H1 (cell line): ENCODE measurements around the gene ZNF581. TPM values are rescaled to one million over a fixed set of nuclear protein-coding genes. Genes with fewer than 3 reads are reported as not detected.

Experiments used
- CTCF ChIA-PET: fragments of 300-600 bp; sonication (Branson Sonifier 250); formaldehyde crosslinking; loops from one replicate; lab custom pipeline; 2021; ENCODE audit not compliant: partially characterized antibody; lab: Charles Lee
- POLR2A ChIA-PET: fragments of 300-600 bp; sonication (Branson Sonifier 250); formaldehyde crosslinking; loops from one replicate; lab custom pipeline; 2021; ENCODE audit warnings: inconsistent platforms; ENCODE audit not compliant: partially characterized antibody; lab: Charles Lee
- DNase-seq, 2 experiments: peaks; one replicate each; pipeline versions ENCODE4 v3.0.0 to v3.0.0-alpha.2; 2010 to 2022; ENCODE audit warnings: low spot score in 2 of 2, low read depth in 1 of 2, mixed read lengths in 1 of 2
- FAIRE-seq: peaks from 2 replicates; lab custom pipeline; 2011; peaks lifted over from hg19 to GRCh38; lab: Jason Lieb, UNC
- H2AFZ ChIP-seq: 2 replicates; pipeline ENCODE4 v1.8.1; 2012; ENCODE audit warnings: low read length, inconsistent platforms
- H2AK5ac ChIP-seq: 2 replicates; pipeline ENCODE4 v1.6.1; 2013; ENCODE audit warnings: low read depth, low read length
- H2BK120ac ChIP-seq: replicated peaks from 2 replicates; pipeline ENCODE3; 2013; ENCODE audit warnings: low read depth, low read length, inconsistent platforms
- H2BK12ac ChIP-seq: 2 replicates; pipeline ENCODE4 v1.6.1; 2013; ENCODE audit warnings: low read depth, low read length
- H2BK15ac ChIP-seq: 2 replicates; pipeline ENCODE4 v1.6.1; 2013; ENCODE audit warnings: low read length
- H2BK20ac ChIP-seq: 2 replicates; pipeline ENCODE4 v1.6.1; 2013; ENCODE audit warnings: low read length
- H2BK5ac ChIP-seq: 2 replicates; pipeline ENCODE4 v1.6.1; 2013; ENCODE audit warnings: low read depth, low read length
- H3K14ac ChIP-seq: 2 replicates; pipeline ENCODE4 v1.6.1; 2013; ENCODE audit warnings: inconsistent platforms; ENCODE audit not compliant: insufficient read length
- H3K18ac ChIP-seq: 2 replicates; pipeline ENCODE4 v1.6.1; 2013; ENCODE audit warnings: low read length; ENCODE audit errors: extremely low read depth
- H3K23ac ChIP-seq: 2 replicates; pipeline ENCODE4 v1.6.1; 2013; ENCODE audit warnings: inconsistent platforms; ENCODE audit not compliant: insufficient read length
- H3K23me2 ChIP-seq: 2 replicates; pipeline ENCODE4 v1.6.1; 2013; ENCODE audit warnings: low read depth, low read length
- H3K27ac ChIP-seq: 2 replicates; pipeline ENCODE4 v1.6.1; 2011; ENCODE audit warnings: low read depth, low read length, inconsistent platforms
- H3K27me3 ChIP-seq, 4 experiments: replicated peaks in 1 of 4; 1 replicate in 1 of 4; 2 replicates in 3 of 4; pipeline versions ENCODE4 v1.6.1 to v1.8.1; 2011 to 2013; ENCODE audit warnings: low read length in 3 of 4, mild to moderate bottlenecking in 3 of 4, inconsistent platforms in 2 of 4, mixed read lengths in 2 of 4, moderate library complexity in 1 of 4; ENCODE audit not compliant: control insufficient read depth in 3 of 4, insufficient read depth in 3 of 4; ENCODE audit errors: extremely low read depth in 1 of 4
- H3K36me3 ChIP-seq, 4 experiments: 2 replicates each; pipeline versions ENCODE4 v1.6.1 to v1.8.1; 2011 to 2013; ENCODE audit warnings: mild to moderate bottlenecking in 4 of 4, low read length in 3 of 4, moderate library complexity in 2 of 4, control low read depth in 1 of 4, inconsistent platforms in 1 of 4; ENCODE audit not compliant: insufficient read depth in 4 of 4, control insufficient read depth in 2 of 4
- H3K4ac ChIP-seq: replicated peaks from 2 replicates; pipeline ENCODE3; 2013; ENCODE audit warnings: low read length, low read depth, mixed read lengths, inconsistent platforms; ENCODE audit not compliant: insufficient read length
- H3K4me1 ChIP-seq, 4 experiments: replicated peaks in 1 of 4; 1 replicate in 1 of 4; 2 replicates in 3 of 4; pipeline versions ENCODE4 v1.6.1 to v1.8.1; 2011 to 2013; ENCODE audit warnings: low read length in 3 of 4, inconsistent platforms in 2 of 4, mixed read lengths in 1 of 4; ENCODE audit not compliant: insufficient read depth in 4 of 4, control insufficient read depth in 3 of 4
- H3K4me2 ChIP-seq, 2 experiments: 2 replicates each; pipeline versions ENCODE4 v1.6.1 to v1.8.1; 2011 to 2013; ENCODE audit warnings: low read depth in 2 of 2, low read length in 2 of 2, control low read depth in 1 of 2, inconsistent platforms in 1 of 2, mild to moderate bottlenecking in 1 of 2; ENCODE audit not compliant: insufficient read depth in 1 of 2
- H3K4me3 ChIP-seq, 4 experiments: fragments of 200-600, 300-600 bp in 1 of 4; sonication (generic), shearing (Covaris generic), sonication (Bioruptor Twin) in 1 of 4; 2 replicates each; pipeline versions ENCODE4 v1.5.1 to v1.8.1; 2011 to 2016; ENCODE audit warnings: low read length in 4 of 4, low read depth in 3 of 4, control low read depth in 2 of 4, inconsistent platforms in 2 of 4, mild to moderate bottlenecking in 2 of 4, mixed read lengths in 1 of 4, moderate library complexity in 1 of 4; ENCODE audit not compliant: insufficient read depth in 2 of 4; ENCODE audit errors: extremely low read depth in 1 of 4
- H3K56ac ChIP-seq: replicated peaks from 2 replicates; pipeline ENCODE3; 2013; ENCODE audit warnings: low read depth, mild to moderate bottlenecking, mixed read lengths, low read length, inconsistent platforms; ENCODE audit not compliant: insufficient read length
- H3K79me1 ChIP-seq: 2 replicates; pipeline ENCODE4 v1.6.1; 2013; ENCODE audit warnings: low read depth, low read length, control low read depth
- H3K79me2 ChIP-seq, 2 experiments: 2 replicates each; pipeline versions ENCODE4 v1.6.1 to v1.8.1; 2012 to 2013; ENCODE audit warnings: low read length in 2 of 2, mild to moderate bottlenecking in 2 of 2, inconsistent platforms in 1 of 2; ENCODE audit not compliant: insufficient read depth in 2 of 2, control insufficient read depth in 1 of 2
- H3K9ac ChIP-seq, 4 experiments: replicated peaks in 1 of 4; 1 replicate in 1 of 4; 2 replicates in 3 of 4; pipeline versions ENCODE4 v1.6.1 to v1.8.1; 2011 to 2013; ENCODE audit warnings: low read depth in 3 of 4, low read length in 3 of 4, control low read depth in 2 of 4, mild to moderate bottlenecking in 2 of 4, moderate library complexity in 2 of 4, inconsistent platforms in 1 of 4; ENCODE audit errors: extremely low read depth in 1 of 4
- H3K9me3 ChIP-seq, 2 experiments: 2 replicates each; pipeline versions ENCODE4 v1.6.1 to v1.8.1; 2012 to 2013; ENCODE audit warnings: mild to moderate bottlenecking in 2 of 2, moderate library complexity in 2 of 2, control low read depth in 1 of 2, inconsistent platforms in 1 of 2, low read depth in 1 of 2, low read length in 1 of 2, mixed read lengths in 1 of 2; ENCODE audit not compliant: insufficient read depth in 2 of 2
- H4K20me1 ChIP-seq, 2 experiments: replicated peaks in 1 of 2; 2 replicates each; pipeline versions ENCODE3 to v1.8.1; 2011 to 2013; ENCODE audit warnings: inconsistent platforms in 2 of 2, low read length in 2 of 2, mild to moderate bottlenecking in 1 of 2; ENCODE audit not compliant: insufficient read depth in 2 of 2, control insufficient read depth in 1 of 2
- H4K5ac ChIP-seq: 2 replicates; pipeline ENCODE4 v1.6.1; 2013; ENCODE audit warnings: low read length, low read depth, mixed read lengths, inconsistent platforms; ENCODE audit not compliant: insufficient read length
- H4K8ac ChIP-seq: 2 replicates; pipeline ENCODE4 v1.8.0; 2013; ENCODE audit warnings: mild to moderate bottlenecking, moderate library complexity, low read length, inconsistent platforms; ENCODE audit not compliant: insufficient read depth; ENCODE audit errors: extremely low read depth
- H4K91ac ChIP-seq: replicated peaks from 2 replicates; pipeline ENCODE3; 2013; ENCODE audit warnings: low read length, mixed read lengths, inconsistent platforms; ENCODE audit not compliant: insufficient read length
- ASH2L ChIP-seq: fragments of 200-600, 300-600 bp; sonication (generic); IDR thresholded peaks from one replicate; pipeline ENCODE4 v1.7.1; 2017; ENCODE audit warnings: low read length
- GTF2F1 ChIP-seq: IDR thresholded peaks from 2 replicates; pipeline ENCODE4 v1.6.1; 2012; ENCODE audit warnings: low read depth, low read length, improper control_type of control experiment, borderline replicate concordance
- SIX5 ChIP-seq: IDR thresholded peaks from 2 replicates; pipeline ENCODE4 v1.6.1; 2011; ENCODE audit warnings: mild to moderate bottlenecking, low read depth, low read length
- TAF1 ChIP-seq: IDR thresholded peaks from 2 replicates; pipeline ENCODE4 v1.6.1; 2011; ENCODE audit warnings: mild to moderate bottlenecking, low read depth, low read length
- YY1 ChIP-seq: IDR thresholded peaks from 2 replicates; pipeline ENCODE4 v1.6.1; 2011; ENCODE audit warnings: low read depth, mild to moderate bottlenecking, low read length
- whole genome bisulfite sequencing, 2 experiments: shearing (Covaris generic) in 1 of 2; methylation state at CpG; one replicate each; pipeline versions ENCODE4 v1.1.6 to v1.1.7; 2013 to 2015; ENCODE audit warnings: low lambda C conversion rate in 2 of 2, mixed read lengths in 2 of 2, inconsistent platforms in 1 of 2, low coverage in 1 of 2, missing lambda C conversion rate in 1 of 2; ENCODE audit not compliant: insufficient replicate concordance in 2 of 2, insufficient coverage in 1 of 2, insufficient read length in 1 of 2; ENCODE audit errors: extremely low coverage in 1 of 2, missing lambda C conversion rate in 1 of 2; 5-methylcytosine and 5-hydroxymethylcytosine counted together
- polyA plus RNA-seq, 7 experiments: library from polyadenylated mRNA; depleted of rRNA in 3 of 7; stranded (reverse) in 5 of 7; unstranded in 2 of 7; fragments of >200 nt in 5 of 7; fragments of 200-250 nt in 2 of 7; gene quantifications; 1 replicate in 5 of 7; 2 replicates in 1 of 7; 4 replicates in 1 of 7; pipeline versions ENCODE4 v1.2.1 to v1.2.3, GENCODE V29; 2011 to 2013; ENCODE audit warnings: missing spikeins in 2 of 7, mixed read lengths in 2 of 7
- total RNA-seq: library from RNA; stranded (reverse); fragmentation: NEBNext Ultra II Directional; extraction: Animal tissue kit (Norgen Biotek cat#: 25700); gene quantifications from 2 replicates; pipeline ENCODE4 v1.2.1, GENCODE V29; 2021
- TF ChIP-seq, protein P1 (sequence below): IDR thresholded peaks from 2 replicates; pipeline ENCODE4 v1.6.1; 2012; ENCODE audit warnings: inconsistent platforms

Gene ZNF581
- total and polyA plus RNA-seq, 2 of the 8 experiments (the other 6 are each of a cell fraction or from before 2014, with no cell fraction given): 73.0 to 76.1 TPM

- no peaks in the 10 kb centered on the region for H3K27me3 ChIP-seq
- no peak overlapping the region for H2BK120ac ChIP-seq
- peaks cover 19% of the 10 kb centered on the region for H3K79me1 ChIP-seq
- no peak overlapping the region for H2BK15ac ChIP-seq
- H3K4me2 ChIP-seq: no peak overlapping the region
- no peak overlapping the region; the same call in 1 of the 2 replicates for H2BK5ac ChIP-seq
- H3K4me1 ChIP-seq: peaks cover 0 to 11% (median 6%) of the 10 kb centered on the region in 4 experiments; a peak in 5 of 7 replicates
- H3K27ac ChIP-seq: no peak overlapping the region
- peaks cover 10 to 64% of the 10 kb centered on the region in 2 experiments for H3K79me2 ChIP-seq
- H3K36me3 ChIP-seq: peaks cover 31 to 39% (median 35%) of the 10 kb centered on the region in 4 experiments
- H2AFZ ChIP-seq: no peak overlapping the region
- peaks cover 5% of the 10 kb centered on the region; the same call in 1 of the 2 replicates for H3K23me2 ChIP-seq
- TF ChIP-seq YY1 (no peak), GTF2F1 (no peak), TAF1 (no peak), SIX5 (no peak), ASH2L (no peak)
- TF ChIP-seq, protein P1, sequence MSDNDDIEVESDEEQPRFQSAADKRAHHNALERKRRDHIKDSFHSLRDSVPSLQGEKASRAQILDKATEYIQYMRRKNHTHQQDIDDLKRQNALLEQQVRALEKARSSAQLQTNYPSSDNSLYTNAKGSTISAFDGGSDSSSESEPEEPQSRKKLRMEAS: no peak
- TF ChIP-seq, all 59 proteins: peak for 0
- ChIA-PET POLR2A (interaction anchor here (0.6 to 7.1 kb wide), 15 partner anchors 8 to 1222 kb away, joined by 3 to 75 read pairs (median 3); partner anchors contain the start of genes FIZ1, LENG8 and U2AF2), CTCF (interaction anchor here (0.6 to 2.0 kb wide), 10 partner anchors 8 to 1246 kb away, joined by 3 to 19 read pairs (median 5); no protein-coding TSS in a partner anchor)
- H3K4me3 ChIP-seq: no peak overlapping the region
- H2BK20ac ChIP-seq: no peak overlapping the region
- no peak overlapping the region for H4K5ac ChIP-seq
- no peaks in the 10 kb centered on the region for H3K9me3 ChIP-seq
- DNase-seq (no peak), FAIRE-seq (no peak)
- H3K4ac ChIP-seq: no peak overlapping the region
- H3K56ac ChIP-seq: no peak overlapping the region
- H3K18ac ChIP-seq: no peak overlapping the region
- H4K8ac ChIP-seq: no peak overlapping the region
- no peak overlapping the region for H2BK12ac ChIP-seq
- no peak overlapping the region for H3K23ac ChIP-seq
- peaks cover 31 to 47% of the 10 kb centered on the region in 2 experiments for H4K20me1 ChIP-seq
- 94% methylated on average over 2 of the region's 2 CpGs; no CpG with 5 or more reads in 1 of the 2 experiments for WGBS, 2 experiments
- H4K91ac ChIP-seq: no peak overlapping the region
- H3K14ac ChIP-seq: no peak overlapping the region
- no peak overlapping the region for H3K9ac ChIP-seq
- H2AK5ac ChIP-seq: no peak overlapping the region
These were observed 27.6 kb downstream of the ZNF581 start for GRCh38 chr19:55671054-55671378.
